ENCODE results near the gene NKAP.

Gene NKAP

GRCh38 chrX:119871599-119872395, 71.8 kb downstream of the NKAP start, which contains the start of the genes NDUFA1 and RNF113A:
NDUFA1 (plus strand) TSS chrX:119871832; CDS start chrX:119871912, 80 bp downstream.
RNF113A (minus strand) TSS chrX:119871733; CDS start chrX:119871613, 120 bp downstream.
- peak; percentile 53 for DNase-seq (ENCODE audit: low read depth)
- H3K4me3 ChIP-seq (ENCODE audit: low read depth, low read length) = peak within 1 kb of the TSS; percentile 69

- H3K4me3 ChIP-seq (ENCODE audit: low read depth, low read length) = peak overlapping the region; percentile 69
- DNase-seq (ENCODE audit: low read depth) = no peak
Observed at GRCh38 chrX:119871245-119871598, 72.3 kb downstream of the NKAP start.
